GM12878 (cell line): ENCODE data around the gene PARP4. TPM values are rescaled to one million over a fixed set of nuclear protein-coding genes. Genes with fewer than 3 reads are reported as not detected.

Experiments used
- ATAC-seq: fragments of 200-7000 bp; cut with Tn5 transposase; 3 replicates; pipeline ENCODE4 v1.9.1; 2020; ENCODE audit warnings: mild to moderate bottlenecking, moderate library complexity
- BruUV-seq: library from RNA; stranded (reverse); fragments of 400-500 nt; replicated peaks from 2 replicates; lab custom pipeline; 2021; lab: Mats Ljungman, UMichigan
- CTCF ChIA-PET: fragments of 300-600 bp; sonication (Branson Sonifier 250); formaldehyde crosslinking; extraction: SDS; loops from one replicate; lab custom pipeline; 2021; ENCODE audit warnings: inconsistent platforms; lab: Yijun Ruan, JAX
- POLR2A ChIA-PET: fragments of 350-600 bp; formaldehyde crosslinking; extraction: SDS; loops from one replicate; lab custom pipeline; 2021; ENCODE audit warnings: inconsistent platforms; lab: Charles Lee
- RAD21 ChIA-PET: fragments of 300-600 bp; sonication (Branson Sonifier 250); formaldehyde crosslinking; loops from one replicate; lab custom pipeline; 2023; ENCODE audit warnings: antibody characterized with exemption; ENCODE audit not compliant: unreplicated experiment; lab: Charles Lee
- SMC1A ChIA-PET: fragments of 300-600 bp; sonication (Branson Sonifier 250); formaldehyde crosslinking; loops from one replicate; lab custom pipeline; 2023; ENCODE audit not compliant: unreplicated experiment, uncharacterized antibody; lab: Charles Lee
- DNase-seq: peaks from one replicate; pipeline ENCODE4 v3.0.0-alpha.2; 2011; ENCODE audit warnings: low read depth, low spot score
- FAIRE-seq: peaks from 3 replicates; lab custom pipeline; 2011; peaks lifted over from hg19 to GRCh38; lab: Jason Lieb, UNC
- H2AFZ ChIP-seq: 2 replicates; pipeline ENCODE4 v1.6.0; 2011; ENCODE audit warnings: low read depth, low read length, control low read depth; ENCODE audit not compliant: control insufficient read depth
- H3K27ac ChIP-seq: 2 replicates; pipeline ENCODE4 v1.5.1; 2011; ENCODE audit warnings: control low read depth; ENCODE audit not compliant: control insufficient read depth, insufficient read depth
- H3K27me3 ChIP-seq, 2 experiments: replicated peaks in 1 of 2; 2 replicates each; pipeline versions ENCODE4 v1.6.0 to v1.6.1; 2011; ENCODE audit warnings: low read length in 1 of 2; ENCODE audit not compliant: control insufficient read depth in 2 of 2, insufficient read depth in 2 of 2
- H3K36me3 ChIP-seq, 2 experiments: 2 replicates each; pipeline ENCODE4 v1.5.1; 2011; ENCODE audit warnings: low read length in 1 of 2; ENCODE audit not compliant: control insufficient read depth in 2 of 2, insufficient read depth in 2 of 2
- H3K4me1 ChIP-seq: 2 replicates; pipeline ENCODE4 v1.6.1; 2011; ENCODE audit warnings: mild to moderate bottlenecking, low read length, moderate library complexity, mixed read lengths; ENCODE audit not compliant: control insufficient read depth, insufficient read depth
- H3K4me2 ChIP-seq: 2 replicates; pipeline ENCODE4 v1.6.0; 2011; ENCODE audit warnings: control low read depth; ENCODE audit not compliant: control insufficient read depth, insufficient read depth
- H3K4me3 ChIP-seq: fragments of 200-600 bp; sonication (generic); 2 replicates; pipeline ENCODE4 v1.5.1; 2016
- H3K79me2 ChIP-seq: 2 replicates; pipeline ENCODE4 v1.6.0; 2011; ENCODE audit warnings: low read length; ENCODE audit not compliant: control insufficient read depth, insufficient read depth
- H3K9ac ChIP-seq: 2 replicates; pipeline ENCODE4 v1.8.0; 2011; ENCODE audit warnings: low read length, control low read depth, mixed read lengths; ENCODE audit not compliant: control insufficient read depth, insufficient read depth
- H3K9me3 ChIP-seq: replicated peaks from 3 replicates; pipeline ENCODE4 v1.5.1; 2011; ENCODE audit warnings: mild to moderate bottlenecking, low read length; ENCODE audit not compliant: control insufficient read depth, insufficient read depth
- H4K20me1 ChIP-seq: 2 replicates; pipeline ENCODE4 v1.6.0; 2011; ENCODE audit not compliant: control insufficient read depth, insufficient read depth
- BCLAF1 ChIP-seq: fragments of 450-650 bp; IDR thresholded peaks from 2 replicates; pipeline ENCODE4 v1.6.1; 2017; ENCODE audit warnings: antibody characterized with exemption, mild to moderate bottlenecking, moderate library complexity
- CEBPB ChIP-seq, 2 experiments: fragments of 150-350 bp in 1 of 2; IDR thresholded peaks; 2 replicates each; pipeline ENCODE4 v1.6.1; 2012 to 2014; ENCODE audit warnings: low read depth in 2 of 2, low read length in 2 of 2, borderline replicate concordance in 1 of 2, inconsistent platforms in 1 of 2
- ELK1 ChIP-seq: IDR thresholded peaks from 2 replicates; pipeline ENCODE4 v1.6.1; 2012; ENCODE audit warnings: low read depth, low read length, improper control_type of control experiment
- HDGF ChIP-seq: fragments of 450-650 bp; IDR thresholded peaks from 2 replicates; pipeline ENCODE4 v1.6.1; 2016; ENCODE audit warnings: antibody characterized with exemption
- PML ChIP-seq: IDR thresholded peaks from 2 replicates; pipeline ENCODE4 v1.6.1; 2012; ENCODE audit warnings: low read length, inconsistent platforms
- PRDM15 ChIP-seq: fragments of 450-650 bp; formaldehyde crosslinking; IDR thresholded peaks from 2 replicates; pipeline ENCODE4 v1.4.0; 2020; ENCODE audit warnings: mild to moderate bottlenecking, moderate library complexity
- SRF ChIP-seq, 2 experiments: IDR thresholded peaks; 2 replicates each; pipeline ENCODE4 v1.6.1; 2011; ENCODE audit warnings: low read depth in 2 of 2, low read length in 2 of 2, mild to moderate bottlenecking in 1 of 2, moderate library complexity in 1 of 2
- STAT1 ChIP-seq: fragments of 450-650 bp; conservative IDR thresholded peaks from 2 replicates; pipeline ENCODE4 v1.6.1; 2014; ENCODE audit warnings: antibody characterized with exemption, mild to moderate bottlenecking
- ZBED1 ChIP-seq: IDR thresholded peaks from 2 replicates; pipeline ENCODE4 v1.6.1; 2016; ENCODE audit warnings: borderline replicate concordance
- ZSCAN29 ChIP-seq: fragments of 450-650 bp; IDR thresholded peaks from 2 replicates; pipeline ENCODE4 v1.6.1; 2017; ENCODE audit warnings: mild to moderate bottlenecking, moderate library complexity
- WGBS: methylation state at CpG from one replicate; pipeline ENCODE4 v1.1.6; 2016; ENCODE audit warnings: low lambda C conversion rate; ENCODE audit not compliant: insufficient replicate concordance, insufficient coverage; ENCODE audit errors: missing lambda C conversion rate; 5-methylcytosine and 5-hydroxymethylcytosine counted together
- in situ Hi-C: fragments of 300-500 bp; cut with MboI; formaldehyde crosslinking; loops from 9 replicates; pipeline ENCODE4 v1.14.3; 2018; ENCODE audit warnings: mixed read lengths
- intact Hi-C: fragments of 100-400 bp; cut with micrococcal nuclease; formaldehyde crosslinking; loops from one replicate; pipeline ENCODE4 v1.14.2; 2022; ENCODE audit not compliant: unreplicated experiment
- polyA plus RNA-seq, 11 experiments: library from polyadenylated mRNA; depleted of rRNA in 4 of 11; unstranded in 6 of 11; stranded (reverse) in 5 of 11; fragments of >200 nt; fragmentation: Nextera tagmentation in 4 of 11; fragmentation: Illumina TruSeq in 1 of 11; extraction: Ambion mirVana in 4 of 11; extraction: Trizol in 1 of 11; gene quantifications; 1 replicate in 1 of 11; 2 replicates in 10 of 11; pipeline versions ENCODE4 v1.2.1 to v1.2.3, GENCODE V29; 2011 to 2016; ENCODE audit warnings: inconsistent platforms in 2 of 11, missing spikeins in 2 of 11, low read depth in 1 of 11
- total RNA-seq, 4 experiments: library from RNA; depleted of rRNA in 3 of 4; stranded (reverse); fragments of >200 nt in 3 of 4; fragmentation: Illumina TruSeq in 1 of 4; extraction: Trizol in 1 of 4; gene quantifications; 2 replicates each; pipeline versions ENCODE4 v1.2.1 to v1.2.3, GENCODE V29; 2013 to 2021

Gene PARP4
- total and polyA plus RNA-seq, 10 of the 15 experiments (the other 5 are each of a cell fraction or from before 2014, with no cell fraction given), result 12.8 to 52.6 (median 46.1) TPM

- SMC1A ChIA-PET, result no interaction called here
- 100% methylated on average over 3 of the region's 3 CpGs for WGBS
- POLR2A ChIA-PET, result no interaction called here
- RAD21 ChIA-PET, result no interaction called here
- Histone ChIP-seq H3K4me2 (no peak overlapping the region), H4K20me1 (no peaks in the 10 kb centered on the region), H3K4me1 (no peaks in the 10 kb centered on the region), H3K27ac (no peak overlapping the region), H3K4me3 (no peak overlapping the region), H3K9ac (no peak overlapping the region), H3K9me3 (no peaks in the 10 kb centered on the region), H2AFZ (no peak overlapping the region), H3K36me3 (peaks cover 17 to 33% of the 10 kb centered on the region in 2 experiments), H3K27me3 (no peaks in the 10 kb centered on the region), H3K79me2 (no peaks in the 10 kb centered on the region)
- TF ChIP-seq CEBPB (IDR thresholded peaks at IDR 0.05; ENCODE audit: borderline replicate concordance in 1 of 2, low read depth in 2 of 2, low read length in 2 of 2) (no peak), ZBED1 (no peak)
- CTCF ChIA-PET, result interaction anchor here (0.6 to 1.5 kb wide), 3 partner anchors 11 to 279 kb away, joined by 3 read pairs; no protein-coding TSS in a partner anchor
- FAIRE-seq (no peak), ATAC-seq (no peak), DNase-seq (no peak)
- in situ Hi-C loops, result no loop called here
- no TSS peak for BruUV-seq
- intact Hi-C loops, result no loop called here
Measured at GRCh38 chr13:24495151-24495729, 17.3 kb downstream of the PARP4 start.

- no TSS peak for BruUV-seq
- 97% methylated on average over 6 of the region's 6 CpGs for WGBS
- DNase-seq, result no peak
- Histone ChIP-seq H3K4me3 (no peak overlapping the region), H3K79me2 (no peaks in the 10 kb centered on the region), H3K9me3 (no peaks in the 10 kb centered on the region), H3K4me1 (no peaks in the 10 kb centered on the region), H3K27me3 (no peaks in the 10 kb centered on the region), H3K9ac (no peak overlapping the region), H4K20me1 (no peaks in the 10 kb centered on the region), H3K36me3 (peaks cover 22 to 38% of the 10 kb centered on the region in 2 experiments), H3K4me2 (no peak overlapping the region), H3K27ac (no peak overlapping the region), H2AFZ (no peak overlapping the region)
- intact Hi-C loops (no loop called here), in situ Hi-C loops (no loop called here)
- RAD21 ChIA-PET, result no interaction called here
- CTCF ChIA-PET, result no interaction called here
- POLR2A ChIA-PET, result no interaction called here
- ATAC-seq, result no peak
- FAIRE-seq, result no peak
- SMC1A ChIA-PET, result no interaction called here
- TF ChIP-seq SRF (IDR thresholded peaks at IDR 0.05; ENCODE audit: low read depth in 2 of 2, low read length in 2 of 2) (no peak), ZSCAN29 (no peak), HDGF (no peak), PRDM15 (CRISPR knock-in tag) (no peak), BCLAF1 (no peak), PML (no peak), ELK1 (no peak), STAT1 (no peak)
Measured at GRCh38 chr13:24493356-24493755, 19.2 kb downstream of the PARP4 start.
